AG09319 (cell line): ENCODE data around the gene MTHFR.

Experiments used
- DNase-seq: peaks from one replicate; pipeline ENCODE4 v3.0.0-alpha.2; 2010; ENCODE audit warnings: low read depth; ENCODE audit errors: extremely low read depth
- CTCF ChIP-seq: IDR thresholded peaks from 2 replicates; pipeline ENCODE4 v1.5.1; 2011; ENCODE audit warnings: low read depth, mild to moderate bottlenecking, inconsistent platforms, low read length, moderate library complexity

MTHFR gene

GRCh38 chr1:11837767-11838348, 32.1 kb upstream of the MTHFR start:
- DNase-seq: no peak
- TF ChIP-seq CTCF: no peak

DNA sequence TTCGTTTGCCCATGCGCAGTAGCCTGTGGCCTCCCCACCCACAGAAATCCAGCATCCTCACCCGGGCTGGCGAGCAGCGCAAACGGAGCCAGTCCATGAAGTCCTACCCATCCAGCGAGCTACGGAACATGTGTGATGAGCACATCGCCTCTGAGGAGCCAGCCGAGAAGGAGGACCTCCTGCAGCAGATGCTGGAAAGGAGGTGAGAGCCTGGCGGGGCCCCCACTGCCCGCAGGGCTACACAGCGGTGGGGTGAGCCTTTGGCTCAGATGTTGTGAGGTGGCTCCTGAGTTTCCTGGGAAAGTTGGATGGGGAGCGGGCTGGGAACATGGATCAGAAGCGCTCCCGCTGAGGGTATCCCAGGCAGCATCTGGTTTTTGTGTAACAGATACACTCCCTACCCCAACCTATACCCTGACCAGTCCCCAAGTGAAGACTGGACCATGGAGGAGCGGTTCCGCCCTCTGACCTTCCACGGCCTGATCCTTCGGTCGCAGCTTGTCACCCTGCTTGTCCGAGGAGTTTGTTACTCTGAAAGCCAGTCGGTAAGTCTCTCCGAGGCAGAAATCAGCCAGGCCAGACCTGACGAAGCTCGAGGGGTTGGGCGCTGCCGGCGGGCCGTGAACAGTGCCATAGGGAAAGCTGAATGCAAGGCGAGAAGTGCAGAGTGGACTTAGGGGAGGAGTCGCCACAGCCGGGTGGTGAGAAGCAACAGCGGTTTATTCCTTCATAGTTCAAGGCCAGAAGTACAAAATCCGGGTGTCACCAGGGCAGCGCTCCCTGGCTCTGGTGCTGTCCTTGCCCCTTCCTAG, 31.4 kb upstream of the MTHFR start:
- DNase-seq: no peak
- TF ChIP-seq CTCF: no peak

GRCh38 chr1:11835441-11836225, 29.9 kb upstream of the MTHFR start:
- TF ChIP-seq CTCF: no peak
- DNase-seq: no peak

GRCh38 chr1:11833900-11834299, 28.1 kb upstream of the MTHFR start:
- no peak for DNase-seq
- TF ChIP-seq CTCF: no peak

DNA sequence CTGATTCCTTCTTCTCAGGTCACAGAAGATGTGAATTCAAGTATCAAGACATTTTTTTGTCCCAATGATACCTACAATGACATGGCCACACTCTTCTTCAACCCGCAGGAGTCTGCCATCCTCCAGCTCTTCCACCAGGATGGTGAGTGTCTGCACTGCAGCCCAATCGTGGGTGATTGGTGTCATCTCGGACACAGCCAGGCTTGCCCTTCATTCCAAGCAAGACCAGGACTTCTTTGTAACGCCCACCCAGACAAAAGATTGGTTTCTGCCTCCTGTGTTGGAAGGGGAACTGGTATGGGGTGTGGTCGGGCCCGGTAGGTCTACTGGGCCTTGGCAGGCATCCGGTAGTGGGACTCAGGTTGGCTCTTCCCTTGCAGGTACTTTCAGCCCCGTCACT, 27.7 kb upstream of the MTHFR start:
- DNase-seq: no peak
- no peak for TF ChIP-seq CTCF

DNA sequence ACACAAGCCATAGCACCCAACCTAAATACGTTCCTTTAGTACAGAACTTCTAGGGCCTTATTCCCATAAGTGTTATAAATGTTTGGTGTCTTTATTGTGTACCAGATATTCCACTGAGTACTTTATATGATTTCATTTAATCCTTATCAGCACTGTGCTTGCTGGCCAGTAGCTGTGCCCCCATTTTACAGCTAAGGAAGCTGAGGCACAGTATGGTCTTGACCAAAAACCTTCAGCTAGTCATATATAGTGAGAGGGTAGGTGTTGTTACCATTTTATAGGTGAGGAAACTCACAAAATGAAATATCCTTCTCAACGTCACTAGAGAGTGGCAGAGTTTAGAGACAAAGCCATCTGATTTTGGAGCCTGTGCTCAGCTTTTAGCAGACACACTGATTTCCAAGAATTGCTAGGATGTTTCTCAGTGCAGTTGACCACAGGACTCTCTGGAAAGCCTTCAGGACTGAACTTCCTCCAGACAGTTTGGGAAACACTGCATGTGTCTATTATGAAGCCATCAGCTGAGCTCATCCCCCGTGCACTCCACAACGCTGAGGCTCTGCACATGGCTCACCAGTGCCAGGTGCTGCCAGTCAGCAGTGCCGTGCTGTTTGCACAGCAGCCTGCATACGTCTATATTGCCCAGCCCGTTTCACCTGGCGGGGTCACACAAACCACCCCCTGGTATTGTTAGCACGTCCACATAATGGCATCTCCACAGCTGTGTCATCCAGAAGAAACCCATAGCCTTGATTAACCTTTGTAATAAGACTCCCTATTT, 26.4 kb upstream of the MTHFR start:
- no peak for TF ChIP-seq CTCF
- no peak for DNase-seq
